Breast epithelium (tissue), 4 donors: ENCODE measurements around the gene ART5. TPM values are rescaled to one million over a fixed set of nuclear protein-coding genes. Genes with fewer than 3 reads are reported as not detected.
"Not testable (repeated sequence)": the region's sequence is repeated elsewhere in the genome, so short reads cannot be mapped to it uniquely, and the experiment has no call there.

Experiments used
- DNase-seq, 2 donors: peaks; one replicate each; pipeline ENCODE4 v3.0.0-alpha.2; 2019; ENCODE audit warnings: low spot score in 2 of 2
- H3K27ac ChIP-seq, 2 donors: fragments of 200-600 bp; sonication (generic) in 1 of 2; one replicate each; pipeline ENCODE4 v1.5.1; 2016 to 2019; ENCODE audit warnings: mild to moderate bottlenecking in 1 of 2
- H3K27me3 ChIP-seq, 2 donors: fragments of 200-600 bp; sonication (generic) in 1 of 2; one replicate each; pipeline versions ENCODE4 v1.5.1 to v1.6.0; 2017 to 2019; ENCODE audit warnings: control low read depth in 1 of 2, mild to moderate bottlenecking in 1 of 2
- H3K36me3 ChIP-seq: fragments of 200-600 bp; one replicate; pipeline ENCODE4 v1.5.1; 2019
- H3K4me1 ChIP-seq, 2 donors: fragments of 200-600 bp; sonication (generic); one replicate each; pipeline ENCODE4 v1.5.1; 2016 to 2019; ENCODE audit warnings: control low read depth in 1 of 2
- H3K4me3 ChIP-seq, 3 donors: fragments of 200-600 bp; sonication (generic); 1 replicate in 2 of 3; 2 replicates in 1 of 3; pipeline ENCODE4 v1.5.1; 2016 to 2019; ENCODE audit warnings: mild to moderate bottlenecking in 3 of 3, moderate library complexity in 2 of 3
- H3K9me3 ChIP-seq, 2 donors: fragments of 200-600 bp; sonication (generic) in 1 of 2; one replicate each; pipeline ENCODE4 v1.5.1; 2016 to 2019; ENCODE audit warnings: control low read depth in 1 of 2
- CTCF ChIP-seq, 3 donors: fragments of 450-650 bp; IDR thresholded peaks; one replicate each; pipeline ENCODE4 v1.5.1; 2016 to 2017; ENCODE audit warnings: antibody characterized with exemption in 3 of 3, mild to moderate bottlenecking in 3 of 3, moderate library complexity in 3 of 3
- POLR2A ChIP-seq: fragments of 450-650 bp; IDR thresholded peaks from one replicate; pipeline ENCODE4 v1.6.1; 2016; ENCODE audit warnings: antibody characterized with exemption, mild to moderate bottlenecking, moderate library complexity
- POLR2AphosphoS5 ChIP-seq, 3 donors: sonication (generic); formaldehyde crosslinking; IDR thresholded peaks; one replicate each; pipeline ENCODE4 v1.6.1; 2017; ENCODE audit warnings: antibody characterized with exemption in 3 of 3
- intact Hi-C: fragments of 100-400 bp; cut with DNase I; formaldehyde crosslinking; loops from one replicate; pipeline ENCODE4 v1.15.1; 2023; ENCODE audit warnings: low total_unique reads
- total RNA-seq, 3 donors: library from RNA; depleted of rRNA; stranded (reverse); fragments of >200 nt; gene quantifications; one replicate each; pipeline ENCODE4 v1.1.0, GENCODE V29; 2016

Gene ART5
- total RNA-seq, 3 donors from 2014 or later, result 1.3 to 3.3 TPM; not detected in 1

GRCh38 chr11:3604167-3604566, 37.6 kb downstream of the ART5 start:
- intact Hi-C loops, result no loop called here
- no peaks in the 10 kb centered on the region for H3K9me3 ChIP-seq
- H3K4me1 ChIP-seq, result no peaks in the 10 kb centered on the region
- DNase-seq, result no peak
- no peaks in the 10 kb centered on the region for H3K27me3 ChIP-seq
- H3K36me3 ChIP-seq, result no peaks in the 10 kb centered on the region
- H3K27ac ChIP-seq, result no peak overlapping the region
- TF ChIP-seq POLR2A (no peak), CTCF (IDR thresholded peaks at IDR 0.05) (no peak), POLR2AphosphoS5 (IDR thresholded peaks at IDR 0.05) (no peak)
- no peak overlapping the region for H3K4me3 ChIP-seq

- H3K4me1 ChIP-seq, H3K27me3 ChIP-seq, H3K27ac ChIP-seq, H3K9me3 ChIP-seq, DNase-seq, H3K36me3 ChIP-seq, intact Hi-C loops, H3K4me3 ChIP-seq: not testable (repeated sequence)
Observed at GRCh38 chr11:3600201-3600600, 41.6 kb downstream of the ART5 start.

DNA sequence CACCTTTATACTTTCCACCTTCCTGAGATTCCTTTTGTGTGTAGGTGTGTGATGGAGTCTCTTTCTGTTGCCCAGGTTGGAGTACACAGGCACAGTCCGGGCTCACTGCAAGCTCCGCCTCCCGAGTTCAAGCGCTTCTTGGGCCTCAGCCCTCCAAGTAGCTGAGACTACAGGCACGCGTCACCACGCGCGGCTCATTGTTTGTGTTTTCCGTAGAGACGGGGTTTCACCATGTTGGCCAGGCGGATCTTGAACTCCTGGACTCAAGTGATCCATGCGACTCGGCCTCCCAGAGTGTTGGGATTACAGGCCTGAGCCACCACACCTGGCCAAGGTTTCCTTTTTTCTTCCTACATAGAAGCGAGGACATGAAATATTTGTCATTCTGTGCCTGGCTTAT, 44.0 kb downstream of the ART5 start:
- intact Hi-C loops, DNase-seq, H3K27ac ChIP-seq, H3K4me3 ChIP-seq, H3K9me3 ChIP-seq, H3K4me1 ChIP-seq, H3K27me3 ChIP-seq, H3K36me3 ChIP-seq: not testable (repeated sequence)

DNA sequence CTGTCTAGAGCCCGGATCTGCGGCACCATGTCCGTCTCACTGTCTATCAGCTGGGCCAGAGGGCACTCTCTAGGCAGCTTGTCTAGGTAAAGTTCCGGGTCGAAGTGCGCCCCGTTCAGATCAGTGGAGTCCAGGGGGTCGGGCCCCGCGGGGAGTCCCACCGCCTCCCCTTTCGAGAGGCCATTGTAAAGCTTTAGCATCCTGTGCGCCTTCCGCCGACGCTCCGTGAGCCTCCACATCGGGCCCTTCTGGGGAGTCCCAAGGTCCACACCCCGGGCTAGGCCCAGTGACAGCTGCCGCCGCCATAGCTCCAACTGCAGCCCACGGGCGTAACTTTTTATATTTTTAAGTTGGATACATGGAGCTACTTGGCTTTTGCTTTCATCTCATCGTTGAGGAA, 50.5 kb downstream of the ART5 start:
- H3K9me3 ChIP-seq, H3K4me1 ChIP-seq, DNase-seq, H3K27me3 ChIP-seq, H3K27ac ChIP-seq, H3K36me3 ChIP-seq, intact Hi-C loops, H3K4me3 ChIP-seq: not testable (repeated sequence)

DNA sequence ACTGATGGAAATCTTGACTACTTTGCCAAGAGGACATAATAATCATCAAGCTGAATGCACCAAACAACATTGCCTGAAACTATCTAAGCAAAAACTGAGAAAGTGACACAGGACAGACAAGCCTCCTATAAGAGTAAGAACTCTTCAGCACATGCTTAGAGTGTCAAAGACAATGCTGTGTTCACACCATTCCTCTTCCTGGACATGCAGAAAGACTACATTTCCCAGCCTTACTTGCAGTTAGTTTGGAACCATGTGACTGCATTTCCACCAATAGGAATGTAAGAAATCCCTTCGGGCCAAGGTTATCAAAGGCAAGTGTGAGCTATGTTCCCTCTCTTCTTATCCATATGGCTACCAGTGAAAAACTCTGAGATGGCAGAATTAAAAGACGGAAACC, 51.6 kb downstream of the ART5 start:
- DNase-seq, H3K4me1 ChIP-seq, H3K27ac ChIP-seq, H3K36me3 ChIP-seq, intact Hi-C loops, H3K27me3 ChIP-seq, H3K4me3 ChIP-seq, H3K9me3 ChIP-seq: not testable (repeated sequence)

- H3K4me3 ChIP-seq, intact Hi-C loops, H3K27ac ChIP-seq, H3K36me3 ChIP-seq, DNase-seq, H3K27me3 ChIP-seq, H3K4me1 ChIP-seq, H3K9me3 ChIP-seq: not testable (repeated sequence)
Observed at GRCh38 chr11:3588776-3589175, 53.0 kb downstream of the ART5 start.

Other genes starting within 250 kb of the ART5 start
- not detected for gene ART1, start 3.1 kb upstream of the ART5 start, total RNA-seq
- gene CHRNA10, start 29.4 kb upstream of the ART5 start, total RNA-seq, result under 1 TPM; 0.48 to 0.88 (median 0.66) TPM
- 100 to 1,000 TPM in 2 of 3 donors, 10 to 100 TPM in 1; 98.1 to 178 (median 142) TPM for gene NUP98, start 155.6 kb upstream of the ART5 start, total RNA-seq
- 10 to 100 TPM; 12.3 to 24.3 (median 20.6) TPM for gene PGAP2, start 166.6 kb upstream of the ART5 start, total RNA-seq
- 10 to 100 TPM; 37.0 to 68.2 (median 37.0) TPM for gene RHOG, start 199.0 kb upstream of the ART5 start, total RNA-seq
- gene STIM1, start 213.7 kb upstream of the ART5 start, total RNA-seq, result 10 to 100 TPM; 44.2 to 68.2 (median 47.9) TPM